VCaP (cell line): ENCODE data around the gene SYNPO2.

ENCODE experiments used
- H3K27ac ChIP-seq: fragments of 450-650 bp; 2 replicates; pipeline ENCODE4 v1.5.1; 2017
- TF ChIP-seq, protein P1 (sequence below): fragments of 450-650 bp; conservative IDR thresholded peaks from 2 replicates; pipeline ENCODE4 v1.5.1; 2017; ENCODE audit warnings: mild to moderate bottlenecking, moderate library complexity

Gene SYNPO2

DNA sequence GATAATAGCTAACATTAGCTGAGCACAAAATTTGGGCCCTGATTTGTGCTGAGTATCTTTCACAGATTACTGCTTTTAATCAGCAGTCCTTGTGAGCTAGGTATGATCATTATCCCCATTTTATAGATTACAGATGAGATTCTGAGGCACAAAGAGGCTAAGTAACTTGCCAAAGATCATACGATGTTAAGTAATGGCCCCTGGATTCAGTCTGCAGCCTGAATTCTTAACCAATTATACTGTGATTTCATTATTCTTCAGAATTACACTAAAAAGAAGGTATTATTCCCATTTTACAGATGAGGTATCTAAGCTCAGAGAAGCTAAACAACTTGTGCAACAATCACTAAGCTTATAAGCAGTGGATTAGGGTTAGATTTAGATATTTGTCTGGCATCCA is 149.1 kb downstream of the SYNPO2 start:
- no peak overlapping the region for H3K27ac ChIP-seq
- TF ChIP-seq, protein P1, sequence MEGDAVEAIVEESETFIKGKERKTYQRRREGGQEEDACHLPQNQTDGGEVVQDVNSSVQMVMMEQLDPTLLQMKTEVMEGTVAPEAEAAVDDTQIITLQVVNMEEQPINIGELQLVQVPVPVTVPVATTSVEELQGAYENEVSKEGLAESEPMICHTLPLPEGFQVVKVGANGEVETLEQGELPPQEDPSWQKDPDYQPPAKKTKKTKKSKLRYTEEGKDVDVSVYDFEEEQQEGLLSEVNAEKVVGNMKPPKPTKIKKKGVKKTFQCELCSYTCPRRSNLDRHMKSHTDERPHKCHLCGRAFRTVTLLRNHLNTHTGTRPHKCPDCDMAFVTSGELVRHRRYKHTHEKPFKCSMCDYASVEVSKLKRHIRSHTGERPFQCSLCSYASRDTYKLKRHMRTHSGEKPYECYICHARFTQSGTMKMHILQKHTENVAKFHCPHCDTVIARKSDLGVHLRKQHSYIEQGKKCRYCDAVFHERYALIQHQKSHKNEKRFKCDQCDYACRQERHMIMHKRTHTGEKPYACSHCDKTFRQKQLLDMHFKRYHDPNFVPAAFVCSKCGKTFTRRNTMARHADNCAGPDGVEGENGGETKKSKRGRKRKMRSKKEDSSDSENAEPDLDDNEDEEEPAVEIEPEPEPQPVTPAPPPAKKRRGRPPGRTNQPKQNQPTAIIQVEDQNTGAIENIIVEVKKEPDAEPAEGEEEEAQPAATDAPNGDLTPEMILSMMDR: no peak

DNA sequence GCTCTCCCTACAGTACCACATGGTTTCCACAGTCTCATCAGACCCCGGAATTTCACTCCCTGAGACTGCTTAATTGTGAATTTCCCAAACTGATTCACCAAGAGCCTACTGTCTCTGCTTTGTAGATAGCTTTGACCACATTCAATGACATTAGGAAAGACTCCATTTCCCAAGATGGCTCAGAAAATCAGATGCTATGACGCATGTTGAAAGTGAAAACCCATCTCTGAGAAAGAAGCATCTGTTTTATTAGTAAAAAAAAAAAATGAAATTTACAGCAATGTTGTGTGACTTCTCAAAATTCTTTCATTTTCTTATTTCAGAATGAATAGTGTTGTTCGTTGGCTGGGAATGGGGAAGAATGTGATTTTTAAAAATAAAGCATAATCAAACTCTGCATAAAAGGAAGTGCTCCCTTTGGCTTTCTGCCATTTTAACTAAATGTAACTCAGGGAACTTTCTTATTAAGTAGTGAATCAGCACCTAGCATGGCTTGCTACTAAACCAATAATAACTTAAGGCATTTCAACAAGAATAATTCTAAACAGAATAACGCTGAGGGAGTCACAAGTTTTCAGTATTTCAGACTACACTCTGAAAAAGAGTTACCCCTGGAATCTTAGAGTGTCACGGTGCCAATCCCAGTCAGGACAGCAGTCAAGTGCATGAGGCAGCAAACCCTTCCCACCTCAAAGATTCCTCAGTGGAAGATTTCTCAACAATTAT is 149.6 kb downstream of the SYNPO2 start:
- TF ChIP-seq, protein P1: no peak
- H3K27ac ChIP-seq: no peak overlapping the region

DNA sequence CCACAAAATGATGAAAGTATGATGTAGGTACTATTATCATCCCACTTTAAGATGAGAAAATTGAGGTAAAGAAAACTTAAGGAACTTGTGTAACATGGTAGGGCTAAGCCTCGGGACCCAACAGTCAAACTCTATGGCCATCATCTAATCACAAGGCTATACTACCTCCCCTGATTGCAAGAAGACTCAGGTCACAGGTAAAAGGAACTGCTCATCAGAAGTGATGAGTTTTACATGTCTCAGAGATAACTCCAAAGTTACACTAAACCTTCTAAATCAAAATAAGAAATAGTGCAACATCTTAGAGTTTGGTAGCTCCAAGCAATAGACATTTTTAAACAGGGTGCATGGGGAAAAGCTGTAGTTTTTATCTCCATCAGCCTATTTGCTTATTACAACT is 150.5 kb downstream of the SYNPO2 start:
- H3K27ac ChIP-seq: no peak overlapping the region
- TF ChIP-seq, protein P1: no peak

GRCh38 chr4:119039779-119040178 is 151.1 kb downstream of the SYNPO2 start:
- TF ChIP-seq, protein P1: no peak
- H3K27ac ChIP-seq: no peak overlapping the region

DNA sequence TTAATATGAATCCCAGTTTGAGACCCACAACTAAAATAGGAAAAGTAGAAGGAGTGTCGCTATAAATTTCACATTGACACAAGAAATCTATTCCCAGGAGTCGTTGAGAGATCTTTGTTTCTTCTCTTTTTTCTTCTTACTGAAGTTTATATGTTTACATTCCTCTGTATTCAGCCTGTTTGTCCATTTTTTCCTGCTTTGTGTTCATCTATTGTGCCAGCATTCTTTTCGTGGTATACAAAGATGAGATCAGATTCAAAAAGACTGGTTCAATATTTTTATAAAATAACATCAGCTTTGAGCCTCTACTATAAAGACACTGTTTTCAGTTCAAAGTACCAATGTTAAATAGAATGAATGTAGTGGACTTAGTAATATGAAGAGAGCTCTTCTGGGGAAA is 151.6 kb downstream of the SYNPO2 start:
- TF ChIP-seq, protein P1: no peak
- H3K27ac ChIP-seq: no peak overlapping the region

DNA sequence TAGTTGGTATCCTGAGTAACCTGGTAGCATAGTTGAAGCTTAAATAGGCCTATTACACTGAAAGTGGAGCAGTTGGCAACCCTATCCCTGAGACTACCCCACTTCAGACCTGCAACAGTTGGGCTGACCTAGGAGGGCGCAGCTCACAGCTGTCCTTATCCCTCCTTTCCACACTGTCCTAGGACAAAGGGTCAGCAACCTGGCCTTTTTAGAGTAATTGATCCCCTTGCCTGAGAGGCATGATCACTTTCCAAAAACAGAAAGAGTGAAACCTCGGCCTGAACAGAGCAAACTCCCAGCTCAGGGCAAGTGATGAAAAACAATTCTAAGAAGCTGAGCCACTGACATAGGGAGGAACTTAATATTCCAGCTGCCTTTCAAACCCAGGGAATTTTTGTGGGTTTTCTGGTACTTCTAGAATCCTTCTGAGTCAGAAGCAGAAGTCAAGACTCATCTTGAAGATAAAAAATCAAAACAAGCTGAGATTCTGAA is 152.1 kb downstream of the SYNPO2 start:
- TF ChIP-seq, protein P1: no peak
- H3K27ac ChIP-seq: no peak overlapping the region

DNA sequence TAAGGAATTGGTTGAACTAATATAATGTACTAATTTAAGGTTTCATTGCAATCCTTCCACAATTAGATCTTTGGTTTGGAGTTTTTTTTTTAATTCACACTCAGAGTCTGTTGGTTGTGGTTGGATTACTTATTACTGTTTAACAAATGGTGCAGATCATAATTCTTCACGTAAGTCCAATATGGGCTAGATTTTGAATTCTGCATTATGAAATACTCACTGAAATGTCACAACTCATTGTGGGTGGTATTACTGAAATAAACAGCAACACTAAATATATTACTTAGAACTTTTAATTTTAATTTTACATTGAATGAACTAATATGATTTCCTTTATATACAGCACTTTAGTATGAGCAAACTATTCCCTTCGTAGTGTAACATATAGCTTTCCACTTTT is 152.7 kb downstream of the SYNPO2 start:
- no peak overlapping the region for H3K27ac ChIP-seq
- TF ChIP-seq, protein P1: no peak
